ENCODE measurements around the gene PHEX. TPM values are rescaled to one million over a fixed set of nuclear protein-coding genes. Genes with fewer than 3 reads are reported as not detected.

The PHEX gene
- total RNA-seq, 2 donors from 2014 or later = 0.32 to 0.91 TPM

- Mint-ChIP-seq H3K4me1 (no peaks in the 10 kb centered on the region), H3K27me3 (no peaks in the 10 kb centered on the region), H3K4me3 (no peak overlapping the region), H3K27ac (no peak overlapping the region), H3K36me3 (ENCODE audit: low read depth) (no peaks in the 10 kb centered on the region)
- no peaks in the 10 kb centered on the region for H3K9me3 ChIP-seq (ENCODE audit: control insufficient read depth, low read length, poor library complexity, severe bottlenecking)
- ATAC-seq = no peak
- DNase-seq = no peak
These were observed 92.0 kb downstream of the PHEX start for GRCh38 chrX:22124098-22124497.

GRCh38 chrX:22125481-22125880, 93.4 kb downstream of the PHEX start:
- no peak for DNase-seq
- Mint-ChIP-seq H3K27me3 (no peaks in the 10 kb centered on the region), H3K4me3 (no peak overlapping the region), H3K4me1 (no peaks in the 10 kb centered on the region), H3K27ac (no peak overlapping the region), H3K36me3 (ENCODE audit: low read depth) (no peaks in the 10 kb centered on the region)
- ATAC-seq = no peak
- H3K9me3 ChIP-seq (ENCODE audit: control insufficient read depth, low read length, poor library complexity, severe bottlenecking) = no peaks in the 10 kb centered on the region

GRCh38 chrX:22126327-22126726, 94.2 kb downstream of the PHEX start:
- ATAC-seq (no peak), DNase-seq (no peak)
- Mint-ChIP-seq H3K27ac (no peak overlapping the region), H3K36me3 (ENCODE audit: low read depth) (no peaks in the 10 kb centered on the region), H3K27me3 (no peaks in the 10 kb centered on the region), H3K4me3 (no peak overlapping the region), H3K4me1 (no peaks in the 10 kb centered on the region)
- H3K9me3 ChIP-seq (ENCODE audit: control insufficient read depth, low read length, poor library complexity, severe bottlenecking) = no peaks in the 10 kb centered on the region

GRCh38 chrX:22128961-22129360, 96.8 kb downstream of the PHEX start:
- no peaks in the 10 kb centered on the region for H3K9me3 ChIP-seq (ENCODE audit: control insufficient read depth, low read length, poor library complexity, severe bottlenecking)
- ATAC-seq (no peak), DNase-seq (no peak)
- Mint-ChIP-seq H3K36me3 (ENCODE audit: low read depth) (no peaks in the 10 kb centered on the region), H3K27me3 (no peaks in the 10 kb centered on the region), H3K27ac (no peak overlapping the region), H3K4me3 (no peak overlapping the region), H3K4me1 (no peaks in the 10 kb centered on the region)

GRCh38 chrX:22134681-22135080, 102.6 kb downstream of the PHEX start:
- Mint-ChIP-seq H3K27ac (no peak overlapping the region), H3K36me3 (ENCODE audit: low read depth) (no peaks in the 10 kb centered on the region), H3K27me3 (no peaks in the 10 kb centered on the region), H3K4me3 (no peak overlapping the region), H3K4me1 (no peaks in the 10 kb centered on the region)
- H3K9me3 ChIP-seq (ENCODE audit: control insufficient read depth, low read length, poor library complexity, severe bottlenecking) = no peaks in the 10 kb centered on the region
- no peak for DNase-seq
- ATAC-seq = no peak

- H3K27ac Mint-ChIP-seq = no peak overlapping the region
- H3K27me3 Mint-ChIP-seq = no peaks in the 10 kb centered on the region
- no peaks in the 10 kb centered on the region for H3K36me3 Mint-ChIP-seq (ENCODE audit: low read depth)
- DNase-seq (no peak), ATAC-seq (no peak)
- no peaks in the 10 kb centered on the region for H3K9me3 ChIP-seq (ENCODE audit: control insufficient read depth, low read length, poor library complexity, severe bottlenecking)
- no peak overlapping the region for H3K4me3 Mint-ChIP-seq
- H3K4me1 Mint-ChIP-seq = no peaks in the 10 kb centered on the region
These were observed 103.1 kb downstream of the PHEX start for GRCh38 chrX:22135171-22135711.

- DNase-seq (no peak), ATAC-seq (peak; percentile 50)
- Mint-ChIP-seq H3K4me3 (peak overlapping the region; percentile 43), H3K27ac (no peak overlapping the region), H3K36me3 (ENCODE audit: low read depth) (no peaks in the 10 kb centered on the region), H3K27me3 (no peaks in the 10 kb centered on the region), H3K4me1 (no peaks in the 10 kb centered on the region)
- no peaks in the 10 kb centered on the region for H3K9me3 ChIP-seq (ENCODE audit: control insufficient read depth, low read length, poor library complexity, severe bottlenecking)
These were observed 104.0 kb downstream of the PHEX start for GRCh38 chrX:22135994-22136684.

GRCh38 chrX:22136711-22137110, 104.6 kb downstream of the PHEX start:
- DNase-seq (no peak), ATAC-seq (no peak)
- Mint-ChIP-seq H3K27ac (no peak overlapping the region), H3K27me3 (no peaks in the 10 kb centered on the region), H3K4me3 (no peak overlapping the region), H3K4me1 (no peaks in the 10 kb centered on the region), H3K36me3 (ENCODE audit: low read depth) (no peaks in the 10 kb centered on the region)
- H3K9me3 ChIP-seq (ENCODE audit: control insufficient read depth, low read length, poor library complexity, severe bottlenecking) = no peaks in the 10 kb centered on the region

GRCh38 chrX:22139822-22140221, 107.7 kb downstream of the PHEX start:
- Mint-ChIP-seq H3K4me1 (peaks cover 3% of the 10 kb centered on the region), H3K27ac (no peak overlapping the region), H3K27me3 (no peaks in the 10 kb centered on the region), H3K4me3 (no peak overlapping the region), H3K36me3 (ENCODE audit: low read depth) (no peaks in the 10 kb centered on the region)
- no peaks in the 10 kb centered on the region for H3K9me3 ChIP-seq (ENCODE audit: control insufficient read depth, low read length, poor library complexity, severe bottlenecking)
- no peak for ATAC-seq
- no peak for DNase-seq

GRCh38 chrX:22141047-22141730, 109.1 kb downstream of the PHEX start:
- Mint-ChIP-seq H3K36me3 (ENCODE audit: low read depth) (no peaks in the 10 kb centered on the region), H3K27me3 (no peaks in the 10 kb centered on the region), H3K4me3 (no peak overlapping the region), H3K4me1 (peaks cover 3% of the 10 kb centered on the region), H3K27ac (no peak overlapping the region)
- H3K9me3 ChIP-seq (ENCODE audit: control insufficient read depth, low read length, poor library complexity, severe bottlenecking) = no peaks in the 10 kb centered on the region
- no peak for ATAC-seq
- no peak for DNase-seq

- H3K27ac Mint-ChIP-seq = no peak overlapping the region
- no peaks in the 10 kb centered on the region for H3K27me3 Mint-ChIP-seq
- no peak overlapping the region for H3K4me3 Mint-ChIP-seq
- DNase-seq (no peak), ATAC-seq (no peak)
- peaks cover 4% of the 10 kb centered on the region for H3K4me1 Mint-ChIP-seq
- peaks cover 2% of the 10 kb centered on the region for H3K36me3 Mint-ChIP-seq (ENCODE audit: low read depth)
- no peaks in the 10 kb centered on the region for H3K9me3 ChIP-seq (ENCODE audit: control insufficient read depth, low read length, poor library complexity, severe bottlenecking)
These were observed 115.1 kb downstream of the PHEX start for GRCh38 chrX:22147214-22147613.

GRCh38 chrX:22147942-22148341, 115.8 kb downstream of the PHEX start:
- Mint-ChIP-seq H3K36me3 (ENCODE audit: low read depth) (peaks cover 5% of the 10 kb centered on the region), H3K27ac (no peak overlapping the region), H3K27me3 (no peaks in the 10 kb centered on the region), H3K4me3 (no peak overlapping the region), H3K4me1 (peaks cover 5% of the 10 kb centered on the region)
- DNase-seq (no peak), ATAC-seq (no peak)
- H3K9me3 ChIP-seq (ENCODE audit: control insufficient read depth, low read length, poor library complexity, severe bottlenecking) = no peaks in the 10 kb centered on the region

- H3K36me3 Mint-ChIP-seq (ENCODE audit: low read depth) = peaks cover 5% of the 10 kb centered on the region
- DNase-seq = no peak
- no peak for ATAC-seq
These were observed 116.4 kb downstream of the PHEX start for GRCh38 chrX:22148565-22148964.

GRCh38 chrX:22150371-22150770, 118.2 kb downstream of the PHEX start:
- no peaks in the 10 kb centered on the region for H3K9me3 ChIP-seq (ENCODE audit: control insufficient read depth, low read length, poor library complexity, severe bottlenecking)
- Mint-ChIP-seq H3K27ac (no peak overlapping the region), H3K4me1 (peaks cover 2% of the 10 kb centered on the region), H3K36me3 (ENCODE audit: low read depth) (peaks cover 5% of the 10 kb centered on the region), H3K27me3 (no peaks in the 10 kb centered on the region), H3K4me3 (no peak overlapping the region)
- no peak for ATAC-seq
- DNase-seq = no peak

More at GRCh38 chrX:22148565-22148964, 116.4 kb downstream of the PHEX start:
- Mint-ChIP-seq H3K27ac (no peak overlapping the region), H3K27me3 (no peaks in the 10 kb centered on the region), H3K4me3 (no peak overlapping the region), H3K4me1 (peaks cover 4% of the 10 kb centered on the region)
- H3K9me3 ChIP-seq (ENCODE audit: control insufficient read depth, low read length, poor library complexity, severe bottlenecking) = no peaks in the 10 kb centered on the region
